HG02610 (cell line): ENCODE results near the gene PIK3CG.
"Not testable (repeated sequence)": the region's sequence is repeated elsewhere in the genome, so short reads cannot be mapped to it uniquely, and the experiment has no call there.

Experiments
- ATAC-seq: cut with Tn5 transposase; IDR thresholded peaks from one replicate; pipeline ENCODE4 v1.9.1; 2021; ENCODE audit warnings: mild to moderate bottlenecking, moderate library complexity; ENCODE audit not compliant: unreplicated experiment

PIK3CG gene

DNA sequence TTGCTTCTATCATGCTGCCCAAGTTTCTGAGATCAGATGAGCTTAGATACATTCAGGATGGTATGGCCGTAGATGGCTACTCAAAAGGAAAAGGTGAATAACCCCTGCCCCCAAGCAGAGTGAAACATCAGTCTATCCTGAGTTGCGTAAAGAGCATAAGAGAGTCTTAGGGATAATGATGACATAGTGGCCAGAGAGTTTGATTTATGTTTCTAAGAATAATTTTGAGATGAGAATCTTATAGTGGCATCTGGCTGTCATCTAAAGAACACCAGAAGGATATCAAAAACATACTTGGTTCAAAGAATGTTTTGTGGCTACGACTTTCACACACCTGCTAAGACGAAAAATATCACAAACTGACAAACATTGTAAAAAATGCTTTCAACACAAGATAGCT lies 20.6 kb downstream of the PIK3CG start:
- no peak for ATAC-seq

DNA sequence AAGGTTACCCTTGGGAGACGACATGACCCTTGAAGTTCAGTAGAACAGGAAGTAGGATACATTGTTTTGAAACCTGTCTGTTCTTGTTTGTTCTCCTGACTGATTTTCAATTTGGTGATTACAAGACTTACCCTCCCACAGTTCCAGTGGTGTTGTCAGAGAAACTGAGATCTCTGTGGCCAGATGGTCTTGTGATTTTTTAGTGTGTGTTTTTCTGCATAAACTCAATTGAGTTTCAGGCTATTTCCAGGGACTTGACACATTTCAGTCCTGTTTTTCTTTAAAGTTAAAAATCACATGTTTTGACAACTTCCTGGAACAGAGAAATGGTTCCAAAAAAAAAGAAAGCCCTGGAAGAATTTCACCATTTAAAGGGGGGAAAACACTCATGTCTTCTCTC lies 22.3 kb downstream of the PIK3CG start:
- peak; percentile 75 for ATAC-seq

- ATAC-seq: no peak
These were observed 23.1 kb downstream of the PIK3CG start for GRCh38 chr7:106888204-106888603.

- ATAC-seq: no peak
These were observed 25.9 kb downstream of the PIK3CG start for GRCh38 chr7:106890952-106891351.

DNA sequence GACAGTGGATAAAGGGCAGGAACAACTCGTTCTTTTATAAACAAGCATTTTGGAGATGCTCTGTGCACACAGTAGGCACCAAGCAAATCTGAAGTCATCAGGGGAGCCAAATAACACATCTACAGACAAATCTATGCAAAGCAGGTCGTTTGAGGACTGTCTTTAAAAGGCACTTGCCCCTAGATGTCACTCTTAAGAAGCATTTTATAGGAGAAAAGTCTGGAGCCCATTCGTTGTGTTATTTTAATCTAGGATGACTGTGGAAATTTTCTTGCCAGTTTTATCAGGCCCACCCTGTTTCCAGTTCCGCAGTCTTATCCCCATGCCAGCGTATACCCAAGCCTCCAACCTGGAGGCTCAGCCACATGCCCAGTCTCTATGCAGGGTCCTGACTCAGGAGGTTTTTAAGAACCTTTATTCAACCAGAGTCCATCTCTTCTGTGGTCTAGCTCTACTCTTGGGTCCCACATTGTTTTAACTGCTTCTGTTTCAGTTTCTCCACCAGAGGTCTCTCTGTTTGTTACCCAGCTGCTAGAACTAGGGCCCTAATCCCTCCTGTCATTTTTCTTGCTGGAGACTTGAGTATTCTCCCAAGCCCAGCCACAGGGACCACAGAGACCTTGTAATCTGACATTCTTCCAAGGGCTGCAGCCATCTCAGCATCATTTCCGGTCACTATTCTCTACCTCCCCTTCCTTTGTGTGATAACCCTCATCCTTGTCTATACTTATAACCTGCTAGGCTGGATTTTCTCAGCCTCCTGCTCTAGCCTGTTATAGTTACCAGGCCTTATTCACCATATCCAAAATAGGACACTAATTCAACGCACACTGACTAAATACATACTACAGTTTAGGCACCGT lies 26.7 kb downstream of the PIK3CG start:
- ATAC-seq: no peak

DNA sequence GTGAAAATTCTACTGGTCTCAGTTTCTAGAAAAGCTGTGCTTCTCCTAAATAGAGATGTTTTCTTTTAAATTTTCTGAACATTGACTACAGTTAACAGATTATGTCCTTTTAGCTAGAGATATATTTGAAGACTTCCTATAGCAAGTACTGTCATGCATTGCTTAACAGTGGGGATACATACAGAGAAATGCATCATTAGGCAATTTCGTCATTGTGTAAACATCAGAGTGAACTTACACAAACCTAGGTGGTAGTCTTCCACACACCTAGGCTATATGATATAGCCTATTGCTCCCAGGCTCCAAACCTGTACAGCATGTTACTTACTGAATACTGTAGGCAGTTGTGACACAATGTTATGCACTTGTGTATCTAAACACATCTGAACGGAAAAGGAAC lies 28.5 kb downstream of the PIK3CG start:
- no peak for ATAC-seq

DNA sequence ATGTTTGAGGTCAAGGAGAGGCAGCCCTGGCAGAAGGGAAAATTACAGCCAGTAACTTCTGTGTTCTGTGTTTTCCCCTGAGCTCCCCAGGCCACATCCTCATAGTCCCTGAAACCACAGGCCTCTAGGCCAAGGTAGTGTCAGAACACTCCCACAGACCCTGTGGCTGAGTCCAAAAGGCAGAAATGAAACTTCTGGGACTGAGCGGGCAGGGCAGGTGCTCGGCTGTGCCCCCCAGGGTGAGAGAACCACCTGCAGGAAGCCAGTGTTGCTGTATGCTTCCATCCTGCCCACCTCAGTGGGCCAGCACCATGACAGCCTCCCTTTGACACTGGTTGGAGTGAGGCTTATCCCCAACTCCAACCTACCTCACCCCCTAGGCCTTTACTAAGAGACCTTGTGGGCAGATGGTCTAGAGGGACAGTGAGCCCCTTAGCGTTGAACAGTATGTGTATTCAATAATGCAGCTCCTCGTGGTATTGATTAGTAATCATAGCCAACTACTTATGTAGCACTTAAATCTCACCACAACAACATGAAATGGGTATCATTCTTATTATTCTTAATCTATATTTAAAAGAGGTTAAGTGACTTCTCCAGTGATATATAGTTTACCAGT lies 30.3 kb downstream of the PIK3CG start:
- peak; percentile 97 for ATAC-seq

DNA sequence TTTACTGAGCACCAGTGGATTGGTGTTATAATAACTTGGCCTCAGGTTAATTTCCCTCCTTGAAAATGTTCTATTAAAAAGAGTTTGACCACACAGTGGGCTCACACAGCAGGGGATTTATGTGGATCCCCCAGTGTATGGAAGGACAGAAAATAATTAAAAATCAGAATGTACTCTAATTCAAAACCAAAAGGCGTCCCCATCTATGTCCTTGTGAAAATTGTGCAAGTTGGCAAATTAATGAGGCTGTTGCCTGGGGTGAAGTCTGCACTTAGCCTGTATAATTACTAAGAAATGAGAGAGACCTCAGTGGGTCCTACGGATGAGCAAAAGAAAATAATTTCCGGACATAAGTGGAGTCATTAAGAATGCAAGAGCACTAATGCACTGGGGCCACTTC lies 31.1 kb downstream of the PIK3CG start:
- no peak for ATAC-seq

DNA sequence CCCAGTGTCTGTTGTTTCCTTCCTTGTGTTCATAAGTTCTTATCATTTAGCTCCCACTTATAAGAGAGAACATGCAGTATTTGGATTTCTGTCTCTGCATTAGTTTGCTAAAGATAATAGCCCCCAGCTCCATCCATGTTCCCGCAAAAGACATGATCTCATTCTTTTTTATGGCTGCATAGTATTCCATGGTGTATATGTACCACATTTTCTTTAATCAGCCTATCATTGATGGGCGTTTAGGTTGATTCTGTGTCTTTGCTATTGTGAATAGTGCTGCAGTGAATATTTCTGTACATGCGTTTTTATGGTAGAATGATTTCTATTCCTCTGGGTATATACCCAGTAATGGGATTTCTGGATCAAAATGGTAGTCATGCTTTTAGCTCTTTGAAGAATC lies 32.5 kb downstream of the PIK3CG start:
- not testable (repeated sequence) for ATAC-seq

DNA sequence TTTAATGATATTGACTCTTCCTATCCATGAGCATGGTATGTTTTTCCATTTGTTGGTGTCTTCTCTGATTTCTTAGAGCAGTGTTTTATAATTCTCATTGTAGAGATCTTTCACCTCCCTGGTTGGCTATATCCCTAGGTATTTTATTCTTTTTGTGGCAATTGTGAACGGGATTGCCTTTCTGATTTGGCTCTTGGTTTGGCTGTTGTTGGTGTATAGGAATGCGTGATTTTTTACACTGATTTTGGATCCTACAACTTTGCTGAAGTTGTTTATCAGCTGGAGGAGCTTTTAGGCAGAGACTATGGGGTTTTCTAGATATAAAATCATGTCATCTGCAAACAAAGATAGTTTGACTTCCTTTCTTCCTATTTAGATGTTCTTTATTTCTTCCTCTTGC lies 33.9 kb downstream of the PIK3CG start:
- not testable (repeated sequence) for ATAC-seq

GRCh38 chr7:106901828-106902441 lies 36.9 kb downstream of the PIK3CG start:
- no peak for ATAC-seq

DNA sequence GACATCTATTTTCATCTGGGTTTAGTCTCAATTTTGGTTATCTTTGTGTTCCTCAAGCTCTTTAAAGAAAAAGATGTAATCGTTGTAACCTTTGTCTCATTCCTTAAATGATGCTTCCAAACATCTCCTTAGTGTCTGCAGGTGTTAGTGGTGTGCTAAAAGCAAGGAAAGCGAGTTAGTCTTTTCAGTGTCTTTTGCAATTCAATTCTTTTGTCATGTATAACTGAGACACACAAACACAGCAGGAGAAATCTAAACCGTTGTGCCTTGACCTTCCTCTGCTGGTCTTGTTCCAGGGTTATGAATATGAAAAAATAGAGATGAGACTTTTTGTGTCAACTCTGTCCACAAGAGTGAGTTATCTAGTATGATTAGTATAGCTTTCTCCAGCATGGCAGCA lies 40.7 kb downstream of the PIK3CG start:
- ATAC-seq: no peak

GRCh38 chr7:106911959-106912358 lies 46.9 kb downstream of the PIK3CG start:
- ATAC-seq: no peak

DNA sequence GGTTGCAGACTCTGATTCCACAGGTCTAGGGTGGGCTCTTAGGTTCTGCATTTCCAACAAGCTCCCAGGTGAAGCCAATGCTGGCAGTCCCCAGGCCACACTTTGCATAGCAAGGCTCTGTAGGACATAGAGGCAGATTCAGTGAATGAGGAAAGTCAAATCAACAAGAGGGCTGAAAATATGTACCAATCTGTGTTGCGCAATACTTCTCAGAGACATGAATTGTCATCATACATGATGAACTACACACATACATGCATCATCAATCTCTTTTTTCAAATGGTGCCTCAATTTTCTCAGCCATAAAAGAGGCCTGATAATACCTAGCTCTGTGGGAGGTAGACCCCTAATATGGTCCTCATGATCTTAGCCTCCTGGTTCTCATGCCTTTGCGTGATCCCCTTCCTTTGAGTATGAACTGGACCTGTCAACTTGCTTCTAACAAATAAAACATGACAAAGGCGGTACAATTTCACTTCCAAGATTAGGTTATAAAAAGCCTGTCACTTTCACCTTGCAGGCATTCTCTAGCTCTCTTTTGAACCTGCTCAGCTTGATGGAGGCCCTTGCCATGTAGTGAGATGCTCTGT lies 49.0 kb downstream of the PIK3CG start:
- no peak for ATAC-seq

DNA sequence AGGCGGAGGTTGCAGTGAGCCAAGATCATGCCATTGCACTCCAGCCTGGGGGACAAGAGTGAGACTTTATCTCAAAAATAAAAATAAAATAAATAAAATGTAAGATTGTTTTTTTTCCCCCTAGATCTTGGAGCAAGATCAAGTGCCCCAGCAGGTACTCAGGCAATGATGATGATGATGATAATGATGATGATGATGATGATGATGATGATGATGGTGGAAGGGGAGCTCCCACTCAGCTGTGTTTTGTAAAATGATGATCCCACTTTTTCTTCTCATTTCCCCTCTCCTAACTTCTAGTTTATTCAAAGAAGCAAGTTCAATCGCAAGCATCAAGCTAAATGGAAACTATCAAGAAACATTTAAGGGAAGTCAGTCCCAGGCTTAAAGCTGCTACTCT lies 50.3 kb downstream of the PIK3CG start:
- ATAC-seq: no peak

- peak; percentile 99 for ATAC-seq
These were observed 50.8 kb downstream of the PIK3CG start for GRCh38 chr7:106915873-106916272.

- no peak for ATAC-seq
These were observed 51.6 kb downstream of the PIK3CG start for GRCh38 chr7:106916679-106917078.

DNA sequence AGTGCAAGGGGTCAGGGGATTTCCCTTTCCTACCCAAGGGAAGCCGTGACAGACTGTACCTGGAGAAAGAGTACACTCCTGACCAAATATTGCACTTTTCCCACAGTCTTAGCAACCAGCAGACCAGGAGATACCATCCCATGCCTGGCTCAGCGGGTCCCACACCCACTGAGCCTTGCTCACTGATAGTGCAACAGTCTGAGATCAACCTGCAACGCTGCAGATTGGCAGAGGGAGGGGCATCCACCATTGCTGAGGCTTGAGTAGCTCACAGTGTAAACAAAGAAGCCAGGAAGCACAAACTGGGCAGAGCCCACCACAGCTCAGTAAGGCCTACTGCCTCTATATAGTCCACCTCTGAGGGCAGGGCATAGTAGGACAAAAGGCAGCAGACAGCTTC lies 53.9 kb downstream of the PIK3CG start:
- ATAC-seq: no peak

DNA sequence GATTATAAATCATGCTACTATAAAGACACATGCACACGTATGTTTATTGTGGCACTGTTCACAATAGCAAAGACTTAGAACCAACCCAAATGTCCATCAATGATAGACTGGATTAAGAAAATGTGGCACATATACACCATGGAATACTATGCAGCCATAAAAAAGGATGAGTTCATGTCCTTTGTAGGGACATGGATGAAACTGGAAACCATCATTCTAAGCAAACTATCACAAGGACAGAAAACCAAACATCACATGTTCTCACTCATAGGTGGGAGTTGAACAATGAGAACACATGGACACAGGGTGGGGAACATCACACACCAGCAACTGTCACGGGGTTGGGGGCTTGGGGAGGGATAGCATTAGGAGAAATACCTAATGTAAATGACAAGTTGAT lies 59.4 kb downstream of the PIK3CG start:
- not testable (repeated sequence) for ATAC-seq

GRCh38 chr7:106926892-106927291 lies 61.8 kb downstream of the PIK3CG start:
- ATAC-seq: no peak

- no peak for ATAC-seq
These were observed 62.5 kb downstream of the PIK3CG start for GRCh38 chr7:106927536-106927935.

DNA sequence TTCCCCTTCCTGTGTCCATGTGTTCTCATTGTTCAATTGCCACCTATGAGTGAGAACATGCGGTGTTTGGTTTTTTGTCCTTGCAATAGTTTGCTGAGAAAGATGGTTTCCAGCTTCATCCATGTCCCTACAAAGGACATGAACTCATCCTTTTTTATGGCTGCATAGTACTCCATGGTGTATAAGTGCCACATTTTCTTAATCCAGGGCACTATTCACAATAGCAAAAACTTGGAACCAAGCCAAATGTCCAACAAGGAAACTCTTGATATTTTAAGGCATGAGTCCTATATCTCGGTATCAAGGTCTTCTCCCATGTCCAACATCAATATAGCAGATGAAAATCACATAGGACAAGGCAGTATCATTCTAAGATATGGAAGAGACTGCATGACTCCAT lies 64.5 kb downstream of the PIK3CG start:
- ATAC-seq: not testable (repeated sequence)
